Mammary epithelial cell (primary cell): ENCODE data around the gene BPGM.

Experiments
- EZH2 ChIP-seq: IDR thresholded peaks from 2 replicates; pipeline ENCODE4 v1.6.1; 2012; ENCODE audit warnings: low read length, inconsistent platforms, borderline replicate concordance
- TF ChIP-seq, protein P1 (sequence below), 2 donors: IDR thresholded peaks in 1 of 2; conservative IDR thresholded peaks in 1 of 2; 2 replicates each; pipeline ENCODE4 v1.5.1; 2011 to 2012; ENCODE audit warnings: inconsistent platforms in 2 of 2, low read length in 2 of 2, mild to moderate bottlenecking in 2 of 2, control low read depth in 1 of 2, low read depth in 1 of 2; ENCODE audit not compliant: insufficient read depth in 1 of 2; ENCODE audit errors: extremely low read depth in 1 of 2

DNA sequence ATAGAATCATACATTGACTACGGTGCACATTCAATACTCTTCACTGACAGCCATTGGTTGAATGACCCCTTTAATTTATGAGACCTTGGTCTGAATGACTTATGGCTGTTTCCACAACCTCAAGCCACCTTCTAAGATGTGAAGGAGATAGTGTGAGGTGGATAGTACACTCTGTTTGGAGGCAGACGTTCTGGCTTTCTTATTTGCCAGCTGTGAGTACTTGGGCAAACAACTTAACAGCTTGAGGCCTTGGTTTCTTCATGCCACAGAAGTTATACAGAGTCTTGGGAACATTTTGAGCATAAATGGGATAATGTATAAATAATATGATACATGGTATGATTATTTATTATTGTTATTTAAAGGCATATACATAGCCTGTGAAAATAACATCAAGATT is 62.0 kb downstream of the BPGM start:
- TF ChIP-seq, protein P1, sequence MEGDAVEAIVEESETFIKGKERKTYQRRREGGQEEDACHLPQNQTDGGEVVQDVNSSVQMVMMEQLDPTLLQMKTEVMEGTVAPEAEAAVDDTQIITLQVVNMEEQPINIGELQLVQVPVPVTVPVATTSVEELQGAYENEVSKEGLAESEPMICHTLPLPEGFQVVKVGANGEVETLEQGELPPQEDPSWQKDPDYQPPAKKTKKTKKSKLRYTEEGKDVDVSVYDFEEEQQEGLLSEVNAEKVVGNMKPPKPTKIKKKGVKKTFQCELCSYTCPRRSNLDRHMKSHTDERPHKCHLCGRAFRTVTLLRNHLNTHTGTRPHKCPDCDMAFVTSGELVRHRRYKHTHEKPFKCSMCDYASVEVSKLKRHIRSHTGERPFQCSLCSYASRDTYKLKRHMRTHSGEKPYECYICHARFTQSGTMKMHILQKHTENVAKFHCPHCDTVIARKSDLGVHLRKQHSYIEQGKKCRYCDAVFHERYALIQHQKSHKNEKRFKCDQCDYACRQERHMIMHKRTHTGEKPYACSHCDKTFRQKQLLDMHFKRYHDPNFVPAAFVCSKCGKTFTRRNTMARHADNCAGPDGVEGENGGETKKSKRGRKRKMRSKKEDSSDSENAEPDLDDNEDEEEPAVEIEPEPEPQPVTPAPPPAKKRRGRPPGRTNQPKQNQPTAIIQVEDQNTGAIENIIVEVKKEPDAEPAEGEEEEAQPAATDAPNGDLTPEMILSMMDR (conservative IDR thresholded peaks at IDR 0.05 in 1 of 2, IDR thresholded peaks at IDR 0.05 in 1 of 2; ENCODE audit: extremely low read depth in 1 of 2, insufficient read depth in 1 of 2, low read depth in 1 of 2, low read length in 2 of 2) = no peak
- TF ChIP-seq EZH2 = no peak
